HG02943 (cell line): ENCODE data around the gene SELPLG.
"Not testable (repeated sequence)": the region's sequence is repeated elsewhere in the genome, so short reads cannot be mapped to it uniquely, and the experiment has no call there.

ENCODE experiments used
- ATAC-seq: cut with Tn5 transposase; IDR thresholded peaks from one replicate; pipeline ENCODE4 v1.9.1; 2021; ENCODE audit warnings: mild to moderate bottlenecking, low read depth, moderate library complexity; ENCODE audit not compliant: unreplicated experiment

Gene SELPLG

GRCh38 chr12:108592033-108592909, 41.4 kb downstream of the SELPLG start:
- no peak for ATAC-seq

- ATAC-seq: no peak
Measured at GRCh38 chr12:108591267-108591980, 42.3 kb downstream of the SELPLG start.

- ATAC-seq: not testable (repeated sequence)
Measured at GRCh38 chr12:108590463-108590862, 43.2 kb downstream of the SELPLG start.

GRCh38 chr12:108589840-108590229, 43.9 kb downstream of the SELPLG start:
- no peak for ATAC-seq

GRCh38 chr12:108589028-108589839, 44.5 kb downstream of the SELPLG start:
- ATAC-seq: no peak

GRCh38 chr12:108587826-108588225, 45.9 kb downstream of the SELPLG start:
- no peak for ATAC-seq

GRCh38 chr12:108586306-108586705, 47.4 kb downstream of the SELPLG start:
- ATAC-seq: no peak

- ATAC-seq: no peak
Measured at GRCh38 chr12:108585864-108586263, 47.8 kb downstream of the SELPLG start.

GRCh38 chr12:108584456-108585065, 49.1 kb downstream of the SELPLG start:
- no peak for ATAC-seq

GRCh38 chr12:108583991-108584390, 49.7 kb downstream of the SELPLG start:
- no peak for ATAC-seq

- no peak for ATAC-seq
Measured at GRCh38 chr12:108582978-108583770, 50.5 kb downstream of the SELPLG start.

GRCh38 chr12:108582509-108582908, 51.2 kb downstream of the SELPLG start:
- no peak for ATAC-seq

GRCh38 chr12:108581311-108582227, 52.1 kb downstream of the SELPLG start:
- no peak for ATAC-seq

GRCh38 chr12:108580531-108580930, 53.2 kb downstream of the SELPLG start:
- no peak for ATAC-seq

- no peak for ATAC-seq
Measured at GRCh38 chr12:108578813-108579212, 54.9 kb downstream of the SELPLG start.

- ATAC-seq: no peak
Measured at GRCh38 chr12:108578264-108578663, 55.4 kb downstream of the SELPLG start.

- no peak for ATAC-seq
Measured at GRCh38 chr12:108577458-108577857, 56.2 kb downstream of the SELPLG start.

- no peak for ATAC-seq
Measured at GRCh38 chr12:108576660-108577234, 56.9 kb downstream of the SELPLG start.
